Left kidney (tissue), 2 donors: ENCODE results near the gene CNTNAP2. TPM values are rescaled to one million over a fixed set of nuclear protein-coding genes. Genes with fewer than 3 reads are reported as not detected.
"Not testable (repeated sequence)": the region's sequence is repeated elsewhere in the genome, so short reads cannot be mapped to it uniquely, and the experiment has no call there.

Source experiments
- DNase-seq: peaks from one replicate; pipeline ENCODE4 v3.0.0-alpha.2; 2013
- polyA plus RNA-seq: library from polyadenylated mRNA; unstranded; fragments of 120-200 nt; gene quantifications from one replicate; pipeline ENCODE4 v1.2.1, GENCODE V29; 2013; ENCODE audit not compliant: insufficient read length

CNTNAP2 gene
- polyA plus RNA-seq, 1 donor, result 26.4 TPM

DNA sequence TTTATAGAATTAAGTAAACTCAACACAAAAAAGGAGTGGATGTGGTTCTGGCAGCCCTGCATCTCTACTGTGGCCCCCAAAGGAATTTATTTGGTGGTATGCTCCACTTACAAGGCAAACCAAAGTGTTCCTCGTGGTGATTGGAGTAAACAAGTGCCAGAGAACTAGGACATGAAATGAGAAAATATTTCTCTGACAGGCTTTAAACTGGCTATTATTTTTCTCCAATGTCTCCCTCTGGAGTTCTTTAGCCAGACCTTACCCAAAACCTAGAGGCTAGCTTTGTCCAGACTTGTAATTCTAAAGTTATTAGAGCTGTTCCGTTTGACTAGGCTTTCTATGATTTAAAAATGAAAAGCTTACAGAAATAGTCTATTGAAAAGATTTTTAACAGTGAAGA, 990.1 kb downstream of the CNTNAP2 start:
- no peak for DNase-seq

DNA sequence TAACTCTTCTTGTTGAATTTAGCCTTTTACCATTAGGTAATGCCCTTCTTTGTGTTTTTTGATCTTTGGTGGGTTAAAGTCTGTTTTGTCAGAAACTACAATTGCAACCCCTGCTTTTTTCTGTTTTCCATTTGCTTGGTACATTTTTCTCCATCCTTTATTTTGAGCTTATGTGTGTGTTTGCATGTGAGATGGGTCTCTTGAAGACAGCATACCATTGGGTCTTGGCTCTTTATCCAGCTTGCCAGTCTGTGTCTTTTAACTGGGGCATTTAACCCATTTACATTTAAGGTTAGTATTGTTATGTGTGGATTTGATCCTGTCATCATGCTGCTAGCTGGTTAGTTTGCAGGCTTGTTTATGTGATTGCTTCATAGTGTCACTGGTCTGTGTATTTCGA, 997.9 kb downstream of the CNTNAP2 start:
- not testable (repeated sequence) for DNase-seq

GRCh38 chr7:147136352-147136751, 1019.8 kb downstream of the CNTNAP2 start:
- no peak for DNase-seq

- no peak for DNase-seq
These were observed 1028.6 kb downstream of the CNTNAP2 start for GRCh38 chr7:147145194-147145593.

DNA sequence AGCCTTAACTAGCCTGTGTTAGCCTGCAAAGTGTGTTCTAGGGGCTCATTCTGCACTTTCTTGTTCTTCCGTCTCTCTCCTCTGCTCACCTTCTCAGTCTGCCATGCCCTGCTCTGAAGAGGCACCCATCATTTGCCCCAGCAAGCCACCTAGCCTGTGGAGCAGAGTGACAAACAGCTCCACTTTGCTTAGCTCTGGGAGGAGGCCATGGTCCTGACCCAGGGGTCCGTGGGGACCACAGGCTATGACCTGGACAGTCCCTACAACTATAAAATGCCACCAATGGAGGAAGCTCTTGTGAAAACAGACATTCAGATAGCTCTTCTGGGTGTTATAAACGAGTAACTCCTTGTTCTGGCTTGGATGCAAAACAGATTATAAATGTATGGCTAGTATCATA, 1029.6 kb downstream of the CNTNAP2 start:
- DNase-seq, result no peak

DNA sequence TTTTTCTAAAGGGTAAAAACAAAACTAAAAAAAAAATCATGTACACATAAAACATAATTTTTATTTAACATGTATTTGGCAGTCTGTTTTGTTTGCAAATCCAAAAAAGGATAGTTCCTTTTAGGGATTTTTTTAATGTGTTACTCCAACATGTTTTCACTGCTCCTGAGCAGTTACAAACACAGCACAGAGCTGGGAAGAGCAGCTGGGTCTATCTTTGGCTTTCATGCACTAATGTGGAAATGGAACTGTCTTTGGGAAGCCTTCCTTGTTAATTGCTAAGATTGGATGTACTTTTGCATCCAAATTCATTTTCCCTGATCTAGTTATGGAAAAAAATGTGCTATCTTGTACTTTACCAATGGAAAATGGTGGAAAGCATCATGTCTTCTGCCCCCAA, 1035.1 kb downstream of the CNTNAP2 start:
- no peak for DNase-seq

- DNase-seq, result no peak
These were observed 1037.0 kb downstream of the CNTNAP2 start for GRCh38 chr7:147153571-147153970.

DNA sequence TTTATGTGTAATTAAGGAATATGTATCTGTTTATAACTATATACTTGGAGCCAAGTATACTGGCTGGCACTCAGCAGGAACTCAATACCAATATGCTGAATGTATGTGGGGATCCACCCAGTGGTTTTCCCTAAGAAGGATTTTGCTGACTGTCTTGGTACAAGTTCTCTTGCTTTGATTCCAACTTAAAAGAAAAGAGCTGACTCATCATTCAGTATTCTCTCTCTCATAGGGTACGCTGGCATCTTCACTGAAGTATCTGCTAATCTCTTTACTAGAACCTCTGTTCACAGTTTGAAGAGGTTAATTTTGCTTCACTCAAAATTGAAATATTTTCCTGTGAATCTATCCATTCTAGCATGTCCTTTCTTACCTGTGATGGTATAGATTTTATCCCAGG, 1044.8 kb downstream of the CNTNAP2 start:
- no peak for DNase-seq

GRCh38 chr7:147170341-147171012, 1053.9 kb downstream of the CNTNAP2 start:
- DNase-seq, result no peak

DNA sequence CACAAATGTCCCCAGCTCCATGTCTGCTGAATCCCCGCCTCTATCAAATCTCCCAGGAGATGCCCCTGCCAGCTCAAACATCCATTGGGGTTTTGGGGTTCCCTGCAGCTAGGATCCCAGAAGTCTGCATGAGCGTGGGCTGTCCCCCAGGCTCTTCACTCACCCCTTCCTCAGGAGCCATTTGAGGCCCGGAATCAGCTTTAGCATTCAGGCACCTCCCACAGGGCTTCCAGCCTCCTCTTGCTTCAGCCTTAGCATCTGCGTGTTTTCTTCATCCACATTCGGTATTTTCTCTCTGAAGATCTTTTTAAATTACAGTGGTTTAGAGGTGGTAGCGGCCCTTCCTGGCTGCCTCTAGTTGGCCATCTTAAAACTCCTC, 1054.4 kb downstream of the CNTNAP2 start:
- no peak for DNase-seq

- no peak for DNase-seq
These were observed 1057.3 kb downstream of the CNTNAP2 start for GRCh38 chr7:147173883-147174282.

- no peak for DNase-seq
These were observed 1066.3 kb downstream of the CNTNAP2 start for GRCh38 chr7:147182874-147183273.

DNA sequence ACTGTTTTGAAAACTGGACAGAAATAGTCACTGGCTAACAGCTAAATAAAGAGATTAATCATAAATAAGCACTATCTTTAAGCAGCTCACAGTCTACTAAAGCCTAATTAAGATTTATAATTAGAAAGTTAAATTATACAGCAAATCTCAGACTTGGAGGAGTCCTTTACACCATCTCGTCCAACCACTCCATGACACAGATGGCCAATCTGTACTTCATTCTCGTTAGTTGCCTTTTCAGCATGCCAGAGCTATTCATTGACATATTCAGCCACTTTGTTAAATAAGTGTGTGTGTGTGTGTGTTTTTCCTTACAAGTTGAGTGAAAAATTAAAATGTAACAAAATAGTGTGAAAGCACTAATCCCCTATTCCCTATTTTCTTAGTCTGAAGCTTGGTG, 1066.7 kb downstream of the CNTNAP2 start:
- no peak for DNase-seq

- DNase-seq, result no peak
These were observed 1071.9 kb downstream of the CNTNAP2 start for GRCh38 chr7:147188467-147188866.

GRCh38 chr7:147193476-147193875, 1076.9 kb downstream of the CNTNAP2 start:
- DNase-seq, result peak; percentile 15

DNA sequence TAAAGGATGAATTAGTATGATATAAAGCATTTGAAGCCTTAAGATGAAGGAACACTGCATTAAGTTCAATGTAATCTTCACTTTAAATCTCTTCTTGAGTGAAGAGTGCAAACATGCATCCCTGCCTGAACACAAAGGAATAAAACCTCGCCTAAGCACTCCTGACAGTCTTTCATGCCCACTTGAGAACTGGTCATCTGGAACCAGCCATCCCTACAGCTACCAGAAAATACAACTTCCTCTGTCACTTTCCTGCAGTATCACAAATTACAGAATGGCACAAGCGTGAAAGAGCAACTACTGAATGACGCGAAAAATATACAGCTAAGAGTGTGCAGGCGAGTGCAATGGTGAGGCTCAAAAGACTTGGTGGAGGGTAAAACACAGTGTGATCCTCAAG, 1079.9 kb downstream of the CNTNAP2 start:
- peak; percentile 21 for DNase-seq

GRCh38 chr7:147197006-147197405, 1080.4 kb downstream of the CNTNAP2 start:
- DNase-seq, result no peak

DNA sequence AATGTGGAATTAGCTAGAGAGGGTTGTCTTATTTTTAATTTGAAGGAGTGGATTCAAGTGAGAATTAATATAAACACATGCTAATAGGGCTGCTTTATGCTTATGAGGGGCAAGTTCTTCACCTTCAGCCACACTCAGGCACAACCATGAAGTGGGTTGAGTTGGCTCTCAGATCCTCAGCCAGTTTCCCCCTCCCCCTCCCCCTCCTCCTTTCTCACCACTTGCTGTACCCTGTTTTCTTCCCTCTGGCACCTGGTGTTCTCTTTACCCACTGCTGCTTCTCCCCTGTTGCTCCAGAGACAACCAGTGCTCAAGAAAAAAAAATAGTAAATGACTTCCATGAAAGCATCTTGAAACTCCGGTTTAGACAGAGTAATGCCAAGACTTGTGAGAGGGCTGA, 1083.3 kb downstream of the CNTNAP2 start:
- DNase-seq, result no peak

- DNase-seq, result no peak
These were observed 1091.4 kb downstream of the CNTNAP2 start for GRCh38 chr7:147207988-147208387.

DNA sequence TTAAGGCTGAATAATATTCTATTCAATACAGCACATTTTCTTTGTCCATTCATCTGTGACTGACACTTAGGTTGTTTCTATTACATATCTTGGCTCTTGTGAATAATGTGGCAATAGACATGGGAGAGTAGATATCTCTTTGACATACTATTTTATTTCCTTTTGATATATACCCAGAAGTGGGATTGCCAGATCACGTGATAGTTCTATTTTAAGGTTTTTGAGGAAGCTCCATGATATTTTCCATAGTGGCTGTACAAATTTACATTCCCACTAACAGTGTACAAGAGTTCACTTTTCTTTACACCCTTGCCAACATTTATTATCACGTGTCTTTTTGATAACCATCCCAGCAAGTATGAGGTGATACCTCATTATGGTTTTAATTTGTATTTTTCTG, 1114.7 kb downstream of the CNTNAP2 start:
- DNase-seq, result no peak

GRCh38 chr7:147235645-147236382, 1119.2 kb downstream of the CNTNAP2 start:
- DNase-seq, result no peak

DNA sequence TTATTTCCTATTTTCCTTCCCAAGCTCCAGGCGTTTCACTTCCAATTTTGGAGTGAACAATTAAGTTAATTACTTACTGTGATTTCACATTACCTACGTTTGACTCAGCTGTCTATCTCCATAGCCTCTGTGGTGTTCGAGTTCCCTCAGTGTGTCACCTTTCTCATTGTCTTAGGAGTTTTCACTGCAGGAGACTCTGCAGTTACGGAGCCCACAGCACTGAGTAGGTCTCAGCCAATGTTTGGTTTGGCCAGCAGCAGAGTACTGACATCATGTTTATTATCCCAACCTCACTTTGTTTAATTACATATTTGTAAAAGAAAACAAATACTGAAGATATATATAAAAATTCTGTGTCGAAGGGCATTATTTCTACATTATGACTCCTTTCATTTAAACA, 1123.9 kb downstream of the CNTNAP2 start:
- DNase-seq, result no peak

DNA sequence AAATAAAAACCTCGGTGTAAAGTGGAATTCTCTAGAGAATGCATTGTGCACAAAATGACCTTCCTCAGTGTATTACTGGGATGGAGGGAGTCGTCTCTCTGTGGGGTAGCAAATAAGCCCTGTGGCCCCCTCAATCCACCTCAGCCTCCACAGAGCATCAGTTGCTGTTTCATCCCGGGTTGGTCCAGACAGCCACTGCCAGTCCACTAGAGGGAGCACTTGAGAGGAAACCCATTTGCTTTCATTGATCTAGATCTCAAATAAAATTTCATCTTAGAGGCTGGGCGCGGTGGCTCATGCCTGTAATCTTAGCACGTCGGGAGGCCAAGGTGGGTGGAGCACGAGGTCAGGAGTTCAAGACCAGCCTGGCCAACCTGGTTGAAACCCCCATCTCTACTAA, 1128.7 kb downstream of the CNTNAP2 start:
- DNase-seq, result no peak

DNA sequence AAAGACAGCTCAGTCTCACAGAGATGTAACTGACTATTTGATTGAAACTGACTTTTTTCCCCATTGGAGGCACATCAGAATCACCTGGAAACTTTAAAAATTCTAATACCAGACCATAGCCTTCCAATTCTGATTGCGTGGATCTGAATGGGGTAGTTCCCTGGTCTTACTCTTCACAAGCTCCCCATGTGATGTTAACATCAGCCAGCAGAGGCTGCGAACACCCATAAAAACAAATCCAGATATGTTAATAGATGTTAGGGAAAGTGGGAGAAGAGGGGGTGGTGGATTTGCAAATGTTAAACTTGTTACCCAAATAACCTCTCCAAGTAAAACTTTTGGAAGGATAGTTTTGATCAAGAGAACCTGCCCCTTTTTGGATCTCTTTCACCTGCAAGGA, 1133.4 kb downstream of the CNTNAP2 start:
- DNase-seq, result no peak
